Measurements from ENCODE around the gene LOC128125822.

LOC128125822 gene

DNA sequence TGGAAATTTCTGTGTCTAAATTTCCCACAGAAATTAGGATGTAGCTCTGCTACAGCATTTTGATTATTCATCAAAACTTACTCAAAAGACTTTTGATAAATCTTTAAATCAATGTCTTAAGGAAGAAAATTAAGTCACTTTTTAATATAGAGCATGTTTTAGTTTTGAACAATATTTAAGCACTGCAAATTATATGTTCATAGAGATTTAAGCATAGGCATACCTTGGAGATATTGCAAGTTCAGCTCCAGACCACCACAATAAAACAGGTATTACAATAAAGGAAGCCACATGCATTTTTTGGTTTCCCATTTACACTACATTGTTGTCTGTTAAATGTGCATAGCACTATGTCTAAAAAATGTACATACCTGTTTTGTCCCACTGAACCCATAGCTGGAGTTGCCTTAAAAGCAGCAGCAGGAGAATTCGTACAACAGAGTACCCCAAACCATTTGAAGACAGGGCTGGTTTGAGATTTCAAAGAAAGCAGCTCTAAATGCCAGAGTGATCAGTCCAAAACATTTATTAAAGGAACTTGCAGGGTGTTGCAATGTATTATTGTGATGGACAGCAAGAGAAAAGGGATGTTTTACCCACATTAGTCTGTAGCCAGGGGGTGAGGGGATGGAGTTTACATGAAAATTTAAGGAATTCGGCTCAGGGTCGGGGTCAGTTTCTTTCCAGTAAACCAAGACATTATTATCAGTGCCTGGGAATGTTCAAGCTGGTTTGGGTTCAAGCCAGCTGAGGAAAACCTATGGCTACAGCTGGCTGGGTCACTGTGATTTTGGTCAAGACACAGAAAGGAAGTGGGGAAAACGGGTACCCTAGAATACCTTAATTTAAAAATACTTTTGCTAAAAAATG, 6.3 kb upstream of the LOC128125822 start:
- BruUV-seq (replicated peaks): no TSS peak
- Histone ChIP-seq H3K9ac (replicated peaks; ENCODE audit: extremely low read depth, insufficient read depth, low read length) (no peak overlapping the region), H4K20me1 (replicated peaks; ENCODE audit: control insufficient read depth, extremely low read depth, insufficient read depth, low read length) (no peaks in the 10 kb centered on the region), H3K27me3 (ENCODE audit: control insufficient read depth in 2 of 2, insufficient read depth in 2 of 2, low read length in 2 of 2) (peaks cover 8 to 14% of the 10 kb centered on the region in 2 experiments), H3K79me2 (ENCODE audit: control insufficient read depth, insufficient read depth, low read length) (no peaks in the 10 kb centered on the region), H3K9me3 (replicated peaks; ENCODE audit: control insufficient read depth, insufficient read depth, low read length) (no peaks in the 10 kb centered on the region), H2AFZ (ENCODE audit: low read depth, low read length) (no peak overlapping the region), H3K4me3 (replicated peaks in 1 of 3; ENCODE audit: insufficient read depth in 1 of 3, low read depth in 1 of 3, low read length in 3 of 3) (no peak overlapping the region), H3K27ac (ENCODE audit: insufficient read depth, low read depth, low read length) (no peak overlapping the region), H3K36me3 (ENCODE audit: control insufficient read depth in 2 of 2, extremely low read depth in 1 of 2, insufficient read depth in 2 of 2, low read length in 2 of 2) (no peaks in the 10 kb centered on the region), H3K4me1 (ENCODE audit: control insufficient read depth, extremely low read depth, insufficient read depth, low read length) (no peaks in the 10 kb centered on the region), H3K9me1 (replicated peaks; ENCODE audit: control insufficient read depth, extremely low read depth, insufficient read depth, low read length) (no peaks in the 10 kb centered on the region), H3K4me2 (ENCODE audit: insufficient read depth, low read length) (no peak overlapping the region)
- DNase-seq (ENCODE audit: low read depth, low spot score): no peak
- dilution Hi-C loops (cut with MboI; ENCODE audit: extremely low pct_ligation_motif_present, low sequenced_read_pairs) (no loop called here), intact Hi-C loops (cut with micrococcal nuclease) (no loop called here)
- TF ChIP-seq, protein P1, sequence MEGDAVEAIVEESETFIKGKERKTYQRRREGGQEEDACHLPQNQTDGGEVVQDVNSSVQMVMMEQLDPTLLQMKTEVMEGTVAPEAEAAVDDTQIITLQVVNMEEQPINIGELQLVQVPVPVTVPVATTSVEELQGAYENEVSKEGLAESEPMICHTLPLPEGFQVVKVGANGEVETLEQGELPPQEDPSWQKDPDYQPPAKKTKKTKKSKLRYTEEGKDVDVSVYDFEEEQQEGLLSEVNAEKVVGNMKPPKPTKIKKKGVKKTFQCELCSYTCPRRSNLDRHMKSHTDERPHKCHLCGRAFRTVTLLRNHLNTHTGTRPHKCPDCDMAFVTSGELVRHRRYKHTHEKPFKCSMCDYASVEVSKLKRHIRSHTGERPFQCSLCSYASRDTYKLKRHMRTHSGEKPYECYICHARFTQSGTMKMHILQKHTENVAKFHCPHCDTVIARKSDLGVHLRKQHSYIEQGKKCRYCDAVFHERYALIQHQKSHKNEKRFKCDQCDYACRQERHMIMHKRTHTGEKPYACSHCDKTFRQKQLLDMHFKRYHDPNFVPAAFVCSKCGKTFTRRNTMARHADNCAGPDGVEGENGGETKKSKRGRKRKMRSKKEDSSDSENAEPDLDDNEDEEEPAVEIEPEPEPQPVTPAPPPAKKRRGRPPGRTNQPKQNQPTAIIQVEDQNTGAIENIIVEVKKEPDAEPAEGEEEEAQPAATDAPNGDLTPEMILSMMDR (IDR thresholded peaks at IDR 0.05; ENCODE audit: extremely low read depth in 1 of 2, insufficient read depth in 1 of 2, low read depth in 1 of 2, low read length in 2 of 2): no peak
- TF ChIP-seq JUN (IDR thresholded peaks at IDR 0.05; ENCODE audit: borderline replicate concordance, insufficient read depth, insufficient read length, low read depth) (no peak), POLR2AphosphoS5 (IDR thresholded peaks at IDR 0.05; ENCODE audit: insufficient read depth, low read depth, low read length) (no peak), EZH2 (IDR thresholded peaks at IDR 0.05; ENCODE audit: borderline replicate concordance, low read depth, low read length, severe bottlenecking) (no peak), FOS (IDR thresholded peaks at IDR 0.05; ENCODE audit: borderline replicate concordance, insufficient read depth, low read length) (no peak), MYC (IDR thresholded peaks at IDR 0.05; ENCODE audit: low read depth, low read length) (no peak), GATA2 (IDR thresholded peaks at IDR 0.05; ENCODE audit: insufficient read depth, insufficient read length, low read depth, low read length) (no peak)
- TF ChIP-seq, protein P2, sequence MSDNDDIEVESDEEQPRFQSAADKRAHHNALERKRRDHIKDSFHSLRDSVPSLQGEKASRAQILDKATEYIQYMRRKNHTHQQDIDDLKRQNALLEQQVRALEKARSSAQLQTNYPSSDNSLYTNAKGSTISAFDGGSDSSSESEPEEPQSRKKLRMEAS (IDR thresholded peaks at IDR 0.05; ENCODE audit: insufficient read depth, insufficient read length): no peak
- no peak for FAIRE-seq
- CTCF ChIA-PET: interaction anchor here (1.2 kb wide), 1 partner anchor 33 kb away, joined by 3 read pairs; no protein-coding TSS in a partner anchor
- POLR2A ChIA-PET: no interaction called here

Data from endothelial cell of umbilical vein (primary cell).